HG03457 (cell line): ENCODE data around the gene NCL.
A peak's percentile ranks its signal among the peaks of the same experiment; 100 is the strongest.

ENCODE experiments used
- ATAC-seq: cut with Tn5 transposase; IDR thresholded peaks from one replicate; pipeline ENCODE4 v1.9.1; 2021; ENCODE audit warnings: moderate number of reproducible peaks; ENCODE audit not compliant: unreplicated experiment

NCL gene

GRCh38 chr2:231463698-231464575, at the start of gene NCL:
NCL (minus strand) TSS chr2:231464484; CDS start chr2:231464353, 131 bp downstream.
- ATAC-seq, result peak; percentile 85

- ATAC-seq, result no peak
Observed at GRCh38 chr2:231513746-231514224, 49.5 kb upstream of the NCL start.

GRCh38 chr2:231512222-231512621, 47.9 kb upstream of the NCL start:
- no peak for ATAC-seq

- no peak for ATAC-seq
Observed at GRCh38 chr2:231503766-231504165, 39.5 kb upstream of the NCL start.

- no peak for ATAC-seq
Observed at GRCh38 chr2:231502596-231502995, 38.3 kb upstream of the NCL start.

- no peak for ATAC-seq
Observed at GRCh38 chr2:231497651-231498050, 33.4 kb upstream of the NCL start.

GRCh38 chr2:231494669-231495068, 30.4 kb upstream of the NCL start:
- ATAC-seq, result no peak

- ATAC-seq, result no peak
Observed at GRCh38 chr2:231490801-231491200, 26.5 kb upstream of the NCL start.

- no peak for ATAC-seq
Observed at GRCh38 chr2:231489990-231490389, 25.7 kb upstream of the NCL start.

GRCh38 chr2:231488331-231488730, 24.0 kb upstream of the NCL start:
- ATAC-seq, result no peak

- ATAC-seq, result no peak
Observed at GRCh38 chr2:231486851-231487596, 22.7 kb upstream of the NCL start.

GRCh38 chr2:231483398-231484329, 19.4 kb upstream of the NCL start:
- ATAC-seq, result no peak

- ATAC-seq, result peak; percentile 57
Observed at GRCh38 chr2:231482806-231483391, 18.6 kb upstream of the NCL start.

- no peak for ATAC-seq
Observed at GRCh38 chr2:231480781-231481180, 16.5 kb upstream of the NCL start.

- ATAC-seq, result no peak
Observed at GRCh38 chr2:231479455-231479854, 15.2 kb upstream of the NCL start.

- ATAC-seq, result no peak
Observed at GRCh38 chr2:231476920-231477319, 12.6 kb upstream of the NCL start.

- ATAC-seq, result no peak
Observed at GRCh38 chr2:231475965-231476364, 11.7 kb upstream of the NCL start.

- ATAC-seq, result no peak
Observed at GRCh38 chr2:231472816-231473215, 8.5 kb upstream of the NCL start.

- no peak for ATAC-seq
Observed at GRCh38 chr2:231470246-231470900, 6.1 kb upstream of the NCL start.

GRCh38 chr2:231469583-231469950, 5.3 kb upstream of the NCL start:
- ATAC-seq, result no peak
